Natural killer cell (primary cell): ENCODE measurements around the gene TMEM107. TPM values are rescaled to one million over a fixed set of nuclear protein-coding genes. Genes with fewer than 3 reads are reported as not detected.

Experiments used
- ATAC-seq, 3 donors: fragments of 150-1000 bp in 2 of 3; fragments of 200-7000 bp in 1 of 3; cut with Tn5 transposase; 1 replicate in 1 of 3; 2 replicates in 2 of 3; pipeline ENCODE4 v1.10.0; 2021; ENCODE audit warnings: mild to moderate bottlenecking in 2 of 3, moderate library complexity in 2 of 3
- DNase-seq, 2 donors: peaks; one replicate each; pipeline versions ENCODE4 v3.0.0 to v3.0.0-alpha.2; 2013 to 2021; ENCODE audit warnings: mixed read lengths in 1 of 2
- H3K27ac ChIP-seq: one replicate; pipeline ENCODE4 v1.5.1; 2013; ENCODE audit warnings: mild to moderate bottlenecking, low read length
- H3K27me3 ChIP-seq: one replicate; pipeline ENCODE4 v1.6.1; 2013; ENCODE audit warnings: low read length; ENCODE audit not compliant: control insufficient read depth, insufficient read depth
- H3K36me3 ChIP-seq: one replicate; pipeline ENCODE4 v1.6.1; 2013; ENCODE audit warnings: low read length; ENCODE audit not compliant: control insufficient read depth, insufficient read depth
- H3K4me1 ChIP-seq: one replicate; pipeline ENCODE4 v1.6.1; 2013; ENCODE audit warnings: low read length; ENCODE audit not compliant: control insufficient read depth, insufficient read depth
- H3K4me3 ChIP-seq: one replicate; pipeline ENCODE4 v1.5.1; 2013; ENCODE audit warnings: low read length
- H3K9me3 ChIP-seq: one replicate; pipeline ENCODE4 v1.6.1; 2013; ENCODE audit warnings: low read length; ENCODE audit not compliant: control insufficient read depth, insufficient read depth
- H3K27ac Mint-ChIP-seq, 2 donors: one replicate each; pipeline ENCODE4 v1.8.0; 2022; ENCODE audit warnings: mild to moderate bottlenecking in 2 of 2, mixed read lengths in 2 of 2, moderate library complexity in 1 of 2
- H3K27me3 Mint-ChIP-seq, 2 donors: one replicate each; pipeline ENCODE4 v1.8.0; 2022; ENCODE audit warnings: low read depth in 2 of 2, mixed read lengths in 2 of 2
- H3K36me3 Mint-ChIP-seq: one replicate; pipeline ENCODE4 v1.8.0; 2022; ENCODE audit warnings: mixed read lengths
- H3K4me1 Mint-ChIP-seq, 2 donors: one replicate each; pipeline ENCODE4 v1.8.0; 2022; ENCODE audit warnings: mixed read lengths in 2 of 2
- H3K4me3 Mint-ChIP-seq: one replicate; pipeline ENCODE4 v1.8.0; 2022; ENCODE audit warnings: mild to moderate bottlenecking, moderate library complexity, mixed read lengths
- H3K9me3 Mint-ChIP-seq, 2 donors: one replicate each; pipeline ENCODE4 v1.8.0; 2022; ENCODE audit warnings: mixed read lengths in 2 of 2
- CTCF ChIP-seq: fragments of 200-600 bp; IDR thresholded peaks from one replicate; pipeline ENCODE4 v1.8.0; 2022; ENCODE audit warnings: antibody characterized with exemption
- WGBS: methylation state at CpG from one replicate; pipeline ENCODE4 v1.1.7; 2013; ENCODE audit warnings: missing lambda C conversion rate; ENCODE audit not compliant: insufficient coverage; 5-methylcytosine and 5-hydroxymethylcytosine counted together
- intact Hi-C: fragments of 100-400 bp; cut with micrococcal nuclease; formaldehyde crosslinking; loops from one replicate; pipeline ENCODE4 v1.14.2; 2022
- total RNA-seq, 4 donors: library from RNA; stranded (reverse); fragments of 120-200 nt in 1 of 4; gene quantifications; one replicate each; pipeline versions ENCODE4 v1.2.3 to v1.2.4, GENCODE V29; 2013 to 2022

TMEM107 gene
- total RNA-seq, 3 donors from 2014 or later (not counting 1 experiment from before 2014, with no cell fraction given): 48.9 to 101 (median 96.1) TPM

GRCh38 chr17:8222630-8223355 lies 46.6 kb upstream of the TMEM107 start:
- DNase-seq (peak; percentile 92 to 96), ATAC-seq (peak; percentile 39 to 64 (median 58))
- H3K27me3 ChIP-seq: no peaks in the 10 kb centered on the region
- H3K36me3 Mint-ChIP-seq: peaks cover 7% of the 10 kb centered on the region
- TF ChIP-seq CTCF: no peak
- H3K27me3 Mint-ChIP-seq: peaks cover 8 to 9% of the 10 kb centered on the region in 2 donors
- H3K27ac ChIP-seq: peak overlapping the region; percentile 93
- H3K27ac Mint-ChIP-seq: peak overlapping the region; percentile 100
- no peaks in the 10 kb centered on the region for H3K9me3 ChIP-seq
- intact Hi-C loops: loop anchor here (1.0 to 2.0 kb wide), 4 partner anchors 25 to 102 kb away; no protein-coding TSS in a partner anchor
- peak overlapping the region; percentile 73 for H3K4me3 ChIP-seq
- under 1% methylated on average over 49 of the region's 49 CpGs for WGBS
- H3K9me3 Mint-ChIP-seq: peaks cover 0 to 4% of the 10 kb centered on the region in 2 donors
- peaks cover 53 to 59% of the 10 kb centered on the region in 2 donors for H3K4me1 Mint-ChIP-seq
- peaks cover 50% of the 10 kb centered on the region for H3K4me1 ChIP-seq
- H3K36me3 ChIP-seq: peaks cover 13% of the 10 kb centered on the region
- H3K4me3 Mint-ChIP-seq: peak overlapping the region; percentile 99

- Histone ChIP-seq H3K4me1 (peaks cover 49% of the 10 kb centered on the region), H3K4me3 (peak overlapping the region; percentile 73)
These were observed 46.1 kb upstream of the TMEM107 start for GRCh38 chr17:8222380-8222629.

GRCh38 chr17:8221663-8222379 lies 45.6 kb upstream of the TMEM107 start:
- Mint-ChIP-seq H3K9me3 (peaks cover 0 to 4% of the 10 kb centered on the region in 2 donors), H3K4me3 (peak overlapping the region; percentile 99), H3K27ac (peak overlapping the region; percentile 100), H3K36me3 (peaks cover 7% of the 10 kb centered on the region), H3K4me1 (peaks cover 43 to 49% of the 10 kb centered on the region in 2 donors), H3K27me3 (peaks cover 8 to 9% of the 10 kb centered on the region in 2 donors)
- DNase-seq (peak; percentile 94 to 95), ATAC-seq (peak; percentile 60 to 79 (median 64))
- Histone ChIP-seq H3K27ac (peak overlapping the region; percentile 93), H3K27me3 (no peaks in the 10 kb centered on the region), H3K9me3 (no peaks in the 10 kb centered on the region), H3K4me3 (peak overlapping the region; percentile 73), H3K36me3 (peaks cover 5% of the 10 kb centered on the region), H3K4me1 (peaks cover 44% of the 10 kb centered on the region)
- WGBS: under 1% methylated on average over 40 of the region's 40 CpGs
- TF ChIP-seq CTCF: no peak
- intact Hi-C loops: loop anchor here (1.0 to 2.0 kb wide), 4 partner anchors 25 to 102 kb away; no protein-coding TSS in a partner anchor

More at GRCh38 chr17:8222380-8222629, 46.1 kb upstream of the TMEM107 start:
- Mint-ChIP-seq H3K4me3 (peak overlapping the region; percentile 99), H3K4me1 (peaks cover 48 to 54% of the 10 kb centered on the region in 2 donors), H3K27ac (peak overlapping the region; percentile 100), H3K36me3 (peaks cover 7% of the 10 kb centered on the region), H3K27me3 (peaks cover 8 to 9% of the 10 kb centered on the region in 2 donors), H3K9me3 (peaks cover 0 to 4% of the 10 kb centered on the region in 2 donors)
- peak in 1 of 2 donors; percentile 93 for DNase-seq
- ATAC-seq: peak; percentile 34 to 57 (median 46)
- peak overlapping the region; percentile 93 for H3K27ac ChIP-seq
- intact Hi-C loops: loop anchor here (1.0 to 2.0 kb wide), 4 partner anchors 25 to 102 kb away; no protein-coding TSS in a partner anchor
- peaks cover 8% of the 10 kb centered on the region for H3K36me3 ChIP-seq
- no peaks in the 10 kb centered on the region for H3K27me3 ChIP-seq
- H3K9me3 ChIP-seq: no peaks in the 10 kb centered on the region
- WGBS: under 1% methylated on average over 9 of the region's 9 CpGs
- no peak for TF ChIP-seq CTCF
